Left lung (tissue), 10 donors: ENCODE data around the gene C17orf78. TPM values are rescaled to one million over a fixed set of nuclear protein-coding genes. Genes with fewer than 3 reads are reported as not detected.
A peak's percentile ranks its signal among the peaks of the same experiment; 100 is the strongest.
"Not testable (repeated sequence)": the region's sequence is repeated elsewhere in the genome, so short reads cannot be mapped to it uniquely, and the experiment has no call there.

ENCODE experiments used
- ATAC-seq: fragments of 200-7000 bp; cut with Tn5 transposase; one replicate; pipeline ENCODE4 v1.9.1; 2020; ENCODE audit warnings: moderate library complexity
- DNase-seq, 4 donors: peaks; one replicate each; pipeline ENCODE4 v3.0.0-alpha.2; 2013 to 2020
- H3K27ac ChIP-seq, 2 donors: fragments of 200-600 bp; sonication (generic) in 1 of 2; one replicate each; pipeline versions ENCODE4 v1.5.0 to v1.8.0; 2020 to 2021
- H3K27me3 ChIP-seq, 2 donors: fragments of 200-600 bp; sonication (generic) in 1 of 2; one replicate each; pipeline versions ENCODE4 v1.5.0 to v1.8.0; 2020 to 2021
- H3K36me3 ChIP-seq, 2 donors: fragments of 200-600 bp; sonication (generic) in 1 of 2; one replicate each; pipeline versions ENCODE4 v1.5.0 to v1.8.0; 2020 to 2021
- H3K4me1 ChIP-seq, 2 donors: fragments of 200-600 bp; one replicate each; pipeline ENCODE4 v1.8.0; 2021
- H3K4me3 ChIP-seq, 2 donors: fragments of 200-600 bp; sonication (generic) in 1 of 2; one replicate each; pipeline versions ENCODE4 v1.5.0 to v1.8.0; 2020 to 2021; ENCODE audit warnings: mild to moderate bottlenecking in 1 of 2
- H3K9me3 ChIP-seq, 2 donors: fragments of 200-600 bp; sonication (generic) in 1 of 2; one replicate each; pipeline versions ENCODE4 v1.5.0 to v1.8.0; 2020 to 2021
- intact Hi-C, 2 donors: fragments of 100-400 bp; cut with DNase I; formaldehyde crosslinking; loops; one replicate each; pipeline versions ENCODE4 v1.11.2 to v1.14.2; 2022
- polyA plus RNA-seq, 6 donors: library from polyadenylated mRNA; unstranded; fragments of 120-200 nt; gene quantifications; one replicate each; pipeline ENCODE4 v1.2.1, GENCODE V29; 2013; ENCODE audit not compliant: insufficient read length in 6 of 6
- total RNA-seq, 2 donors: library from RNA; stranded (reverse); fragmentation: NEBNext Ultra II Directional; extraction: Animal tissue kit (Norgen Biotek cat#: 25700); gene quantifications; one replicate each; pipeline ENCODE4 v1.2.1, GENCODE V29; 2021
- TF ChIP-seq, protein P1 (sequence below), 2 donors: fragments of 200-600 bp; sonication (generic) in 1 of 2; IDR thresholded peaks; one replicate each; pipeline versions ENCODE4 v1.5.0 to v1.8.0; 2021; ENCODE audit warnings: antibody characterized with exemption in 2 of 2
- donor health status: DM: no; HTN: yes; CAD: no.
- donor health status: DM: no; HTN: no; CAD: no.

The C17orf78 gene
- total and polyA plus RNA-seq, 8 donors: 0.21 to 0.58 (median 0.35) TPM; not detected in 2

DNA sequence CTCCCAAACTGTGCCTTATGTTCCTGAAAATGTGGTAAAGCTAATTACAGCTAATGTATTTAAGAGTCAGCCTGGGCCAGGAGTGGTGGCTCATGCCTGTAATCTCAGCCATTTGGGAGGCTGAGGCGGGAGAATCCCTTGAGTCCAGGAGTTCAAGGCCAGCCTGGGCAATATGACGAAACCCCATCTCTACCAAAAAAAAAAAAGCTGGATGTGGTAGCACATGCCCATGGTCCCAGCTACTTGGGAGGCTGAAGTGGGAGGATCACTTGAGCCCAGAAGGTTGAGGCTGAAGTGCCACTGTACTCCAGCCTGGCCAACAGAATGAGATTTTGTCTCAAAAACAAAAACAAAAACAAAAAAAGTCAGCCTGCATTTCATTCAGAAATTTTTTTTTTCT is 33.2 kb upstream of the C17orf78 start:
- Histone ChIP-seq H3K4me3 (no peak overlapping the region), H3K4me1 (peaks cover 0 to 10% of the 10 kb centered on the region in 2 donors), H3K36me3 (peaks cover 0 to 5% of the 10 kb centered on the region in 2 donors), H3K27me3 (no peaks in the 10 kb centered on the region), H3K27ac (no peak overlapping the region), H3K9me3 (no peaks in the 10 kb centered on the region)
- ATAC-seq (no peak), DNase-seq (no peak)
- intact Hi-C loops: no loop called here
- TF ChIP-seq, protein P1, sequence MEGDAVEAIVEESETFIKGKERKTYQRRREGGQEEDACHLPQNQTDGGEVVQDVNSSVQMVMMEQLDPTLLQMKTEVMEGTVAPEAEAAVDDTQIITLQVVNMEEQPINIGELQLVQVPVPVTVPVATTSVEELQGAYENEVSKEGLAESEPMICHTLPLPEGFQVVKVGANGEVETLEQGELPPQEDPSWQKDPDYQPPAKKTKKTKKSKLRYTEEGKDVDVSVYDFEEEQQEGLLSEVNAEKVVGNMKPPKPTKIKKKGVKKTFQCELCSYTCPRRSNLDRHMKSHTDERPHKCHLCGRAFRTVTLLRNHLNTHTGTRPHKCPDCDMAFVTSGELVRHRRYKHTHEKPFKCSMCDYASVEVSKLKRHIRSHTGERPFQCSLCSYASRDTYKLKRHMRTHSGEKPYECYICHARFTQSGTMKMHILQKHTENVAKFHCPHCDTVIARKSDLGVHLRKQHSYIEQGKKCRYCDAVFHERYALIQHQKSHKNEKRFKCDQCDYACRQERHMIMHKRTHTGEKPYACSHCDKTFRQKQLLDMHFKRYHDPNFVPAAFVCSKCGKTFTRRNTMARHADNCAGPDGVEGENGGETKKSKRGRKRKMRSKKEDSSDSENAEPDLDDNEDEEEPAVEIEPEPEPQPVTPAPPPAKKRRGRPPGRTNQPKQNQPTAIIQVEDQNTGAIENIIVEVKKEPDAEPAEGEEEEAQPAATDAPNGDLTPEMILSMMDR (IDR thresholded peaks at IDR 0.05): no peak

DNA sequence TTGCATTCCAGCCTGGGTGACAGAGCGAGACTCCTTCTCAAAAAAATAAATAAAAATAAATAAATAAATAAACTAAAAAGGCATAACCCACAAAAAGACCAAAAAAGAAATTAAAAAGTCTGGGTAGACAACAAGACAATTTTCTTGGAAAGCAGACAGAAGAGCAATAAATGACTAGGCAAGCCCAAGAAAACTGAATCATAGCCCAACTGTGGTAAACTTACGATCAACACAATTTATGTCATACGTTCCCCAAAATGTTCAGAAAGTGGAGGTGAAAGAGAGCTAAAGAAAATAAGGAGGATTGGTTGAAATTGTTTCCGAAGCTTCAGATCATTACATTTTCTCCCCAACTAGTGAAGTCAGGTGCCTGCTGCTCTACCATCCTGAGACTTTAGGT is 31.3 kb upstream of the C17orf78 start:
- intact Hi-C loops: no loop called here
- H3K4me1 ChIP-seq: no peaks in the 10 kb centered on the region
- no peak overlapping the region for H3K4me3 ChIP-seq
- TF ChIP-seq, protein P1 (IDR thresholded peaks at IDR 0.05): no peak
- no peak overlapping the region for H3K27ac ChIP-seq
- H3K9me3 ChIP-seq: no peaks in the 10 kb centered on the region
- no peaks in the 10 kb centered on the region for H3K27me3 ChIP-seq
- no peaks in the 10 kb centered on the region for H3K36me3 ChIP-seq
- DNase-seq (no peak), ATAC-seq (no peak)

DNA sequence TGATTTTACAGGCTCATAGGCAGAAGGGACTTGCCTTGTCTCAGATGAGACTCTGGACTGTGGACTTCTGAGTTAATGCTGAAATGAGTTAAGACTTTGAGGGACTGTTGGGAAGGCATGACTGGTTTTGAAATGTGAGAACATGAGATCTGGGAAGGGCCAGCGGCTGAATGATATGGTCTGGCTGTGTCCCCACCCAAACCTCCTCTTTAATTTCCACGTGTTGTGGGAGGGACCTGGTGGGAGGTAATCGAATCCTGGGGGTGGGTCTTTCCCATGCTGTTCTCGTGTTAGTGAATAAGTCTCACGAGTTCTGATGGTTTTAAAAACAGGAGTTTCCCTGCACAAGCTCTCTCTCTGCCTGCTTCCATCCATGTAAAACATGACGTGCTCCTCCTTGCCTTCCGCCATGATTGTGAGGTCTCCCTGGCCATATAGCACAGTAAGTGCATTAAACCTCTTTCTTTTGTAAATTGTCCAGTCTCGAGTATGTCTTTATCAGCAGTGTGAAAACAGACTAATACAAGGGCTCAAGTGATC is 28.9 kb upstream of the C17orf78 start:
- H3K4me1 ChIP-seq, H3K27ac ChIP-seq, H3K9me3 ChIP-seq, H3K27me3 ChIP-seq, ATAC-seq, intact Hi-C loops, H3K36me3 ChIP-seq, DNase-seq, H3K4me3 ChIP-seq: not testable (repeated sequence)

DNA sequence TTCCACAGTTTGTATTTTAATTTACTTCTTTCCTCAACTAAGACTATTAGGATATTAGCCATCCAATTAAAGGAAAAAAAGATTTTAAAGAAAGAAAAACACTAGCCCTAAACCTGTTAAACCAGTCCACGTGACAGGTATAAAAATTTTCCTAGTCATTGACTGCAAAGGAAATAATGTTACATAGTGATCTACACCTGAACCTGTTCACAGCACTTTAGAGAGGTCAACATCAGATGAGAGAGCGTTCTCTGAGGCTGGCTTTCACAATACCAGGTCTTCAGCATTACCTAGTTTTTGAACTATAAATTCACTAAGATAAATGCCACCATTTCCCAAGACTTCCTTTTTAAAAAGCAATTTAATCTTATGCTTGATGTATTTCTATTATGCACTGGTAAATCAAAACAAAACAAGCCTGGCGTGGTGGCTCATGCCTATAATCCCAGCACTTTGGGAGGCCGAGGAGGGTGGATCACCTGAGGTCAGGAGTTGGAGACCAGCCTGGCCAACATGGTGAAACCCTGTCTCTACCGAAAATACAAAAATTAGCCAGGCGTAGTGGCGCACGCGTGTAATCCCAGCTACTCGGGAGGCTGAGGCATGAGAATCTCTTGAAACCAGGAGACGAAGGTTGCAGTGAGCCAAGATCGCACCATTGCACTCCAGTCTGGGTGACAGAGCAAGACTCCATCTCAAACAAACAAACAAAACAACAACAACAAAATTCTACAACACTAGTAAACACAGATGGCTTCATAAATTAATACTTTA is 18.8 kb upstream of the C17orf78 start:
- ATAC-seq (peak; percentile 14), DNase-seq (peak in 1 of 4 donors; percentile 54)
- peak overlapping the region in 1 of 2 donors; percentile 91 for H3K27ac ChIP-seq
- H3K27me3 ChIP-seq, H3K9me3 ChIP-seq, intact Hi-C loops, H3K36me3 ChIP-seq: not testable (repeated sequence)
- H3K4me3 ChIP-seq: peak overlapping the region in 1 of 2 donors; percentile 96
- H3K4me1 ChIP-seq: peaks cover 0 to 30% of the 10 kb centered on the region in 2 donors

DNA sequence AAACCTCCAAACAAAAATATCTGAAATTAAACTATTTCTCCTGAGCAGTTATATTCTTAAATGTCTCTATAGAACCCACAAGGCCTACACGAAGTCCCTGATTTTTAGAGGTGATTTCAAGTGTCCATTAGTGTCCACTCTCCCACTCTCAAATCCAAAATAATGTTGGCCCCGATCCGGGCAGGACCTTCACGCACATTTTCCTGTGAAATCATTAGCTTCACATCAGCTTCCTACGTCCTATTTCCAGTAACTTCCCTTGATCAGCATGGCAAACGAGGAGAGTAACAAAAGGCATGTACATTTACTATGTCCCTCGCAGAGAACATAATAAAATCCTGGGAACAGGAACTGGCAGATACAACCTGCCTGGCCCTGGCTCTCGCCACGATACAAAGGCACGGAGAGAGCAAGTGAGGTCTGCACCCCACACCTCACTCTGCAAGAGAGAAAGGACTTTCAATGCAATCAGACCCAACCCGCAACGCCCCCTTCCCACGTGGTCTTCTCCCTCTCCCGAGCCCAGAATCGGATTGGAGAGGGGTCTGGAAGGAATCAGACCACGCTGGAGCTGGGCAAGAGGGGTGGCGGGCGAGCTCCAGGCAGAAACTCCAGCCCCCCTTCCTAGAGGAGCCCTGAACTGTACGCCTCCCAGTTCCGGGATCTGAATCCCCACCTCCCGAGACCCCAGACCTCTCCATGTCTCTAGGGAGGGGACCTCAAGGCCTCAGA is 17.5 kb upstream of the C17orf78 start:
- TF ChIP-seq, protein P1 (IDR thresholded peaks at IDR 0.05): no peak
- Histone ChIP-seq H3K27me3 (no peaks in the 10 kb centered on the region), H3K9me3 (no peaks in the 10 kb centered on the region), H3K4me1 (peaks cover 0 to 30% of the 10 kb centered on the region in 2 donors), H3K36me3 (no peaks in the 10 kb centered on the region), H3K4me3 (peak overlapping the region; percentile 95 to 96), H3K27ac (peak overlapping the region; percentile 72 to 91)
- ATAC-seq (peak; percentile 36), DNase-seq (peak; percentile 50 to 76 (median 66))
- intact Hi-C loops: no loop called here
